GM12874 (cell line): ENCODE data around the gene PI4KA.

Experiments
- TF ChIP-seq, protein P1 (sequence below): IDR thresholded peaks from 2 replicates; pipeline ENCODE4 v1.5.1; 2011; ENCODE audit warnings: low read depth, mild to moderate bottlenecking, control low read depth, low read length, moderate library complexity; ENCODE audit not compliant: insufficient read depth

The PI4KA gene

DNA sequence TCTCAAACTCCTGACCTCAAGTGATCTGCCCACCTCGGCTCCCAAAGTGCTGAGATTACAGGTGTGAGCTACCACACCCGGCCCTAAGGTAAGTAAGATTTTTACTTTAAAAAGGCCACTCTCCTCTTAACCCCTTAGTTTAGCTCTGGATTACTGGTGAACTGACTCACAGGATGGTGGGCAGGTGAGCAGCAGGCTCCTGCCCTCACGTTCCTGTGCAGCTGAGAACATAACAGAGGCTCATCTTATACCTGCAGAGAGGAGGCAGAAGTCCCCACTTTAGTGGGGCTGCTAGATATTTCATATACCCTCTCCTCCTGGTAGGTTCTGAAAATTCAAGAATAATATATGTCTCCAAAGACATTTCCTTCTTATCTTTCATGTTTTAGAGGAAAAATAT is 101.8 kb downstream of the PI4KA start:
- TF ChIP-seq, protein P1, sequence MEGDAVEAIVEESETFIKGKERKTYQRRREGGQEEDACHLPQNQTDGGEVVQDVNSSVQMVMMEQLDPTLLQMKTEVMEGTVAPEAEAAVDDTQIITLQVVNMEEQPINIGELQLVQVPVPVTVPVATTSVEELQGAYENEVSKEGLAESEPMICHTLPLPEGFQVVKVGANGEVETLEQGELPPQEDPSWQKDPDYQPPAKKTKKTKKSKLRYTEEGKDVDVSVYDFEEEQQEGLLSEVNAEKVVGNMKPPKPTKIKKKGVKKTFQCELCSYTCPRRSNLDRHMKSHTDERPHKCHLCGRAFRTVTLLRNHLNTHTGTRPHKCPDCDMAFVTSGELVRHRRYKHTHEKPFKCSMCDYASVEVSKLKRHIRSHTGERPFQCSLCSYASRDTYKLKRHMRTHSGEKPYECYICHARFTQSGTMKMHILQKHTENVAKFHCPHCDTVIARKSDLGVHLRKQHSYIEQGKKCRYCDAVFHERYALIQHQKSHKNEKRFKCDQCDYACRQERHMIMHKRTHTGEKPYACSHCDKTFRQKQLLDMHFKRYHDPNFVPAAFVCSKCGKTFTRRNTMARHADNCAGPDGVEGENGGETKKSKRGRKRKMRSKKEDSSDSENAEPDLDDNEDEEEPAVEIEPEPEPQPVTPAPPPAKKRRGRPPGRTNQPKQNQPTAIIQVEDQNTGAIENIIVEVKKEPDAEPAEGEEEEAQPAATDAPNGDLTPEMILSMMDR: no peak

DNA sequence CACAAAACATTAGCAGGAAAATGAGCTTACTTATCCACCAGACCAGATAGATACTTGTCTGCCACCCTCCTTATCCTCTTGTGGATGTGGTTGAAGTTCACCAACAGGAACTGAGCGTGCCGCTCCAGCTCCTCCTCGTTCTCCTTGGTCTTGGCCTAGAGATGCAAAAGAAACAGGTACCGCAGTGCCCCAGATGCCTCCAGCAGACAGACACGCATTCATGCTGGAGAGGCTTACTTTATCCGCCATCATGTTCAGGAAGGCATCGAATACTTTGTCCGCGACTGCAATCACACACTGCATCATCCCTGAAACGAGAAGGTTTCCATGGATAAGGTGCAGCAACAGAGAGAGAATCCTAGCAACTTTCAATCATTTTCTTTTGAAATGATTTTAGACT is 105.7 kb downstream of the PI4KA start:
- TF ChIP-seq, protein P1: no peak

DNA sequence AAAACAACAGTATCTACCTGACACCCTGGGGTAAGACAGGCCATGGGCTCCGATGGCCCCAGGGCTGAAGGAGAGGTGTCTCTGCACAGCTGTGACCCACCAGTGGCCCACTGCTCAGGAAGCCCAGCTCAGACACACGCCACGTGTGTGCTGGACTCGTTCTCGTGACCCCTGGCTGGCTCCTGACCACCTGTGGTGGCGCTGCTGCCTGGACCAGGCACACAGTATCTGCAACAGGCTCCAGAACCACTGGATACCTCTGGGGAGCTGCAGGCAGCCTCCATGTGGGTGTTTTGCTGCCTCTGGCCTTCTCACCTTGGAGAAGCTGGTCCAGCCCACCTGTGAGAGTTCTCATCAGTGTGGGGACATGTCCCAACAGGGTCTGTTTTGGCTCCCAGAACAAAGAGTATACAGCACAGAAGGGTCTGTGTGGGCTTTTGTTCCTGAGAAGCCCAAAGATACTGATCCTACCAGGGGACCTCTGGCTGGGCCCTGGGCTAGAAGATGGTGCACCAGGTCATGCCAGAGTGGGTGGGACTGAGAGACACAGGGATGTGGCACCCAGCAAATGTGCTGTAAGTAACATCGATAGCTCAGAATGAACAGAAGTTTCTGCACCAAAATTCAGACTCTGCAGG is 106.4 kb downstream of the PI4KA start:
- TF ChIP-seq, protein P1: no peak

DNA sequence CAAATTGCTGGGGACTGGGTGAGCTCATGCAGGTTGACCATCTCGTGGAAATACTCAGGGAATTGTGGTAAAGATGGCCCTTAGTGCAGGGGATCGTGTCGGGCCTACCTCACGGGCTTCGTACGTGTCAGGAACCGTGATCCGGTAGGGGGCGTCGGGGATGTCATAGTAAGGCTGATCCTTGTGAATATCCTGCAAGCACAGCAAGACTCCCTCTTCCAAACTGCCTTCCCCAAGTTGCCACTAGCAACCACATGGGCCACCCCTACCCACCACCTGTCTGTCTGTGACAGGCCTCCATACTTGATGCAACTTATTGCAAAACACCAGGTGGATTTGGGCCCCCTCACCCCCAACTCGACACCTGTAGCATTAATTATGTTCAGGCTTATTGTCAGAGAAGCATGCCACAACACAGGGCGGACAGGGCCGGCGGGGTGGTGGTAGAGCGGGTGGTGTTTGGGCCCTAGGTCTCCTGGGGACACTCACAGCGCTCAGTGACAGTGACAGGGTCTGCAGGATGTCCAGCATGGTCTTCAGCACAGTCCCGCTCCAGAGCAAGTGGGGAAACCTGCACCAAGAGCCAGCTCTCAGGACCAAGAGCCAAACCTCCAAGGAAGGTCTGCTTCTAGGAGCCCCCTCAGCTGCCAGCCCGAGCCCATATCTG is 107.3 kb downstream of the PI4KA start:
- TF ChIP-seq, protein P1: no peak

DNA sequence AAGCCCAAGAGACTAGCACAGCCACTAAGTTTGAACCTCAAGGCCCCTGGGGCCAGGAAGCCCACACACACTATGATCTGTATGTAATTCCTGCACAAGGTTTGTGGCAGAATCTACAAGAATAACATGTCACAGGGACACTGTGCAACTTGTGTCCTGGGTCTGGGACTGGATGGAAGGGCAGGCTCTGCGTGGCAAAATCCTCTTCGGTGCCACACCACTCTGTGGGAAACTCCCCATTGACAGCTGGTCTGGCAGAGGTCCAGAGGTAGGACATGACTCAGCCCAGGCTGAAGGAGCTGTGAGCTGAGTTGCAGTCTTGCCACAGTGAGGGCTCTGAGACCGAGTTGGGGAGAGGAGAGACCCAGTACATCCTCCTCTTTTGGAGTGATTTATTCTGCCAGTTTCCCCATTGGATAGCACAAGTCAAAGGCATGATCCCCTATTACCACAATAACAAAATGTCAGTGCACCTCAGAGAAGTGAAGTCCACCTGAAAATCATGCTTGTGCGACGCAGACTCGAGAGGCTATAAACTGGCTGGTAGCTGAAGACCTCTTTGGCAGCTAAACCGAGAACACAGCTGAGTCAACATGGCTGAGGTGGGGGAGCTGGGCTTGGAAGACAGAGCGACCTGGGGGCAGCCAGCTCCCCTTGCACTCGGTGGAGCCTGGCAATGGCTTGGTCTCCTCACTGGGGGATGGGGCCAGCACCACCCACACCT is 108.0 kb downstream of the PI4KA start:
- TF ChIP-seq, protein P1: no peak

DNA sequence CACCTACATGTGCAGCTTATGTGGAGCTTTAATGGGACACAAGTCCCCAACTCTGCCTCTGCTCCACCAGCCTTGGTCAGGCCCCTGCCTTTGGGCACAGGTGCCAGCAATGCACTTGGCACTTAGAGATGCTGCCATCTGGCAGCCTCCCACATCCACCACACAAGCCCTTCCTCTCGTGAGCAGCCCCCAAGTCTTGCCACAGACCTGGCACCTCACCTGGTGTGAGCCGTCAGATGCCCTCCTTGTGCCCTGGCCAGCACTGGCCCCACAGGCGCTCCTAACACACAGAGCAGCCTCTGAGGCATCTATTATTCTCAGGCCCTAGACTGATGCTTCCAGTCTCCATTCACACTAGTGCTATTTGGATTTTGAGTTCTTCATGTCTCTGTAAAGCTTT is 109.2 kb downstream of the PI4KA start:
- TF ChIP-seq, protein P1: no peak

DNA sequence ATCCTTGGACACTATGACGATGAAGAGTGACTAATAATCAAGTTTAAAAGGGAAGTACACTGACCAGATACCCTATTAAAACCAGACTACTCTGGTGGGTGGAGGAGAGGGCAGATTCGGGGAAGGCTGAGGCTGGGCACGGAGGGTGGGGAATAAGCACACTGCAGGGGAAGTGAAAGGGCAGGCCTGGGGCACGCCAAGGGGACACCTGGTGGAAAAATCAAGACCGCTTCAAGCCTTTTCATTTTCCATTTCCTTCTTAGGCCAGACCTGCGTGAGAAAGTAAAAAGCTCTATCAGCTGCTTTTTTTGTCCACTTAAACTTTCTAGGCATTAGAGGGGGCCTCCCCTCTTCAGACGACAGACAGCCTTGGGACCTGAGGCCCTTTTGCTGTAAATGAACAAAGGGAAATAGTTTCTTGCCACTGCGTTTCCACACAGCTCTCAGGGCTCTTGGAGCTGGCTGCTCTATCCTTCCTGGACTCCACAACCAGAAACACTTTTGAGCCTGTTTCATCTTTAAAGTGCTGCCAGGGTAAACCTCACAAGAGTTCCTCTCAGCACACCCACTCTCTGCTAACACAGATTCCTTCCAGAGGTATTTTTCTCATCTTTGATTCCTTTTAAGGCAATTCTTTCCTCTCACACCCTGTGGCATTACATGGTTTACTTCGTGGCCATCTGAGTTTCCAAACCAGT is 109.7 kb downstream of the PI4KA start:
- TF ChIP-seq, protein P1: no peak
